GM12873 (cell line): ENCODE data around the gene PHYHD1.

Source experiments
- TF ChIP-seq, protein P1 (sequence below): IDR thresholded peaks from 2 replicates; pipeline ENCODE4 v1.5.1; 2012; ENCODE audit warnings: low read depth, mild to moderate bottlenecking, moderate library complexity, low read length, control low read depth; ENCODE audit not compliant: insufficient read depth; ENCODE audit errors: missing control alignments

PHYHD1 gene

DNA sequence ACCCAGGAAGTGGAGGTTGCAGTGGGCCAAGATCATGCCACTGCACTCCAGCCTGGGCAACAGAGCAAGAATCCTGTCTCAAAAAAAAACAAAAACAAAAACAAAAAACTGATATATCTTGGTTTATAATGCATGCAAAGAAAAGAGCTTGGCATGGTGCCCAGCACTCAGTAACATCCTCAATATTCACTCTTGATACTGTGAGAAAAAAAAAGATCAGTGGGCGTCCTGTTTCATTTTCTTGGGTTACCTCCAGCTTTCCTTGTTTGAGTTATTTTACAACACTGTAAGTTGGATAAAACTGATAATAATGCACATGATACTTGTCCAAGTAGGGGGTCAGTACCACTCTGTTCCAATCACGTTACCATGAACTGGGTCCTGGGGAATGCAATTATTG lies 7.8 kb downstream of the PHYHD1 start:
- TF ChIP-seq, protein P1, sequence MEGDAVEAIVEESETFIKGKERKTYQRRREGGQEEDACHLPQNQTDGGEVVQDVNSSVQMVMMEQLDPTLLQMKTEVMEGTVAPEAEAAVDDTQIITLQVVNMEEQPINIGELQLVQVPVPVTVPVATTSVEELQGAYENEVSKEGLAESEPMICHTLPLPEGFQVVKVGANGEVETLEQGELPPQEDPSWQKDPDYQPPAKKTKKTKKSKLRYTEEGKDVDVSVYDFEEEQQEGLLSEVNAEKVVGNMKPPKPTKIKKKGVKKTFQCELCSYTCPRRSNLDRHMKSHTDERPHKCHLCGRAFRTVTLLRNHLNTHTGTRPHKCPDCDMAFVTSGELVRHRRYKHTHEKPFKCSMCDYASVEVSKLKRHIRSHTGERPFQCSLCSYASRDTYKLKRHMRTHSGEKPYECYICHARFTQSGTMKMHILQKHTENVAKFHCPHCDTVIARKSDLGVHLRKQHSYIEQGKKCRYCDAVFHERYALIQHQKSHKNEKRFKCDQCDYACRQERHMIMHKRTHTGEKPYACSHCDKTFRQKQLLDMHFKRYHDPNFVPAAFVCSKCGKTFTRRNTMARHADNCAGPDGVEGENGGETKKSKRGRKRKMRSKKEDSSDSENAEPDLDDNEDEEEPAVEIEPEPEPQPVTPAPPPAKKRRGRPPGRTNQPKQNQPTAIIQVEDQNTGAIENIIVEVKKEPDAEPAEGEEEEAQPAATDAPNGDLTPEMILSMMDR: no peak

GRCh38 chr9:128929560-128929959 lies 8.8 kb downstream of the PHYHD1 start:
- TF ChIP-seq, protein P1: no peak

GRCh38 chr9:128933731-128934130 lies 12.9 kb downstream of the PHYHD1 start:
- TF ChIP-seq, protein P1: no peak

GRCh38 chr9:128936171-128936865 lies 15.5 kb downstream of the PHYHD1 start:
- TF ChIP-seq, protein P1: no peak

DNA sequence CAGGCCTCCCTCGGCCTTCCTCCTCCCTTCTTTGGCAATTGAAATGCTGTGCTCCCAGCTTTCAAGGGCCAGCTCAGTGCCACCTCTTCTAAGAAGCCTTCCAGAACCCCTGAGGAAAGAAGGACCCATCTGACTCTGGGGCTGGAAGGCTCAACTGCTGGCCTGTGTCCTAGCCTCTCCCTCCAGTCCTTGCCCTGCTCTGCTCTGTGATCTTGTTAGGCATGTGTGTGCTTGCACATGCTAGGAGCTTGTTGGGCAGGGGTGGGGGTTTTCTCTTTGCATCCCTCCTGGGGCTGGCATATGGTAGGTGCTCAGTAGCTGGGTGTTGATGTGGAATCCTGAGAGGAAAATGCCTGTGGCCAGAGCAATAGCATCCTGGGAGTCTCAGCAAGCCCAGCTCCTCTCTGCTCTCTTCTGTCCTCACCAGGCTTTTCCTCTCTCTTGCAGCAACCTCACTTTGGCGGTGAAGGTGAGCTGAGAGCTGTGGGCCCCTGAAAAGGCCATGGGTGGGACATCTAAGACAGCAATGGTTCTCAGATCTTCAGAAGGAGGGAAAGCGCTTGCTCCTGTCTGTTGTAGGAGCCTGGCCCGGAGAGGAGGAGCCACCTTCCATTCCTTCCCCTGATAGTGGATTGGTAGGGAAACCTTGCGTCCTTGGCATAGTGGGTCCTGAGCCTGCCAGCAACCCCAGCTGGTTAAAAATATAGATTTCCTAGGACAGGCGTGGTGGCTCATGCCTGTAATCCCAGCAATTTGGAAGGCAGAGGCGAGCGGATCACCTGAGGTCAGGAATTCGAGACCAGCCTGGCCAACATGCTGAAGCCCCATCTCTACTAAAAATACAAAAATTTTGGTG lies 16.8 kb downstream of the PHYHD1 start:
- TF ChIP-seq, protein P1: no peak

DNA sequence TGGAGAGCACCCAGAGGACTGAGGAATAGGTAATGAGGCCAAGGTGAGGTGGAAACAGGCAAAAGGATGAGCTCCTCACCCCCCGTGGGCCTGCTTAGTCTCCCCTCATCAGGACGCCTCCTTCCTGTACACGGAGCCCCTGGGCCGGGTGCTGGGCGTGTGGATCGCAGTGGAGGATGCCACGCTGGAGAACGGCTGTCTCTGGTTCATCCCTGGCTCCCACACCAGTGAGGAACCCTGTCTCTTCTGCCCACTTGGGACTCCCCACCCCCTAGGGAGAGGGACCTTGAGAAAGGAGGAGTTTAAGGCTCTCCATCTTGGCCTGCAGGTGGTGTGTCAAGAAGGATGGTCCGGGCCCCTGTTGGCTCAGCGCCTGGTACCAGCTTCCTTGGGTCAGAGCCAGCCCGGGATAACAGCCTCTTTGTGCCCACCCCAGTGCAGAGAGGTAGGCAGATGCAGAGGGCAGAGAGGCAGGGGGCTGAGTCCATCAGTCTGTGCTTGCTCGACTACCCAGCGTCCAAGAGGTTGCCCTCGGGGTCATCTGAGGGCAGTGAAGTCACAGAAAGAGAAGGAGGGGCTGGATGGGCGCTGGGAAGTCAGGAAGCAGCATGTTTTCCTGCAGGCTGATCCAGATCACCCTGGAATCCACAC lies 19.6 kb downstream of the PHYHD1 start:
- TF ChIP-seq, protein P1: no peak

DNA sequence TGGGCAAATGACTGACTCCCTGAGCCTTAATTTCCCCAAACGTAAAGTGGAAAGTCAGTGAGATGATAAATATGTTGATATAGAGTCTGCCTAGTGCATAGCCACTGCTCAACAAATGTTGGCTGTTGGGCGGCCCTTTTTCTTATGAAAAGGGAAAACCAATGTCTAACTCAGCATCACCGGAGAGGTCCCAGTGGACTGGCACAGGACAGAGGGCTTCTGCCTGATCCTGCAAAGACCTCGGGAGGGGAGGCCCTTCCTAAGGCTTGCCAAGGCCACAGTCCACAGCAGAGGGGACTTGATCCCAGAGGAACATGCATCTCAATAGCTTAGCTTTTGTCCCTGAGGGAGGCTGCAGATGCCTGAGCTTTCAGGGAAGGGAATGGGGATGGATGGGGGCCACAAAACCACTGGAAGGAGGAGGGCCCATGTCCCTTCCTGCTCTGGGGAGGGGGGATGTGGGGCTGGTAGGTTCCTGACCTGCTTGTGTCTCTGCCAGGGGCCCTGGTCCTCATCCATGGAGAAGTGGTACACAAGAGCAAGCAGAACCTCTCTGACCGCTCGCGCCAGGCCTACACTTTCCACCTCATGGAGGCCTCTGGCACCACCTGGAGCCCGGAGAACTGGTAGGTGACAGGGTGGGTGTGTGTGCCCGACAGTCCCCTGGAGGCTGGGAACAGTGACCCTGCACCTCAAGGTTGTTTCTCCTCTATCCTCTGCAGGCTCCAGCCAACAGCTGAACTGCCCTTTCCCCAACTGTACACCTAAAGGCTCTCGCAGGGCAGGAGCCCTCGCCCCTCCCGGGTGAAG lies 20.4 kb downstream of the PHYHD1 start:
- TF ChIP-seq, protein P1: no peak
